ENCODE data around the gene FRMD1.
"Not testable (repeated sequence)": the region's sequence is repeated elsewhere in the genome, so short reads cannot be mapped to it uniquely, and the experiment has no call there.

Gene FRMD1

GRCh38 chr6:168093634-168094033 lies 14.6 kb upstream of the FRMD1 start:
- DNase-seq, result no peak

- no peak for DNase-seq
These were observed 14.1 kb upstream of the FRMD1 start for GRCh38 chr6:168093071-168093505.

DNA sequence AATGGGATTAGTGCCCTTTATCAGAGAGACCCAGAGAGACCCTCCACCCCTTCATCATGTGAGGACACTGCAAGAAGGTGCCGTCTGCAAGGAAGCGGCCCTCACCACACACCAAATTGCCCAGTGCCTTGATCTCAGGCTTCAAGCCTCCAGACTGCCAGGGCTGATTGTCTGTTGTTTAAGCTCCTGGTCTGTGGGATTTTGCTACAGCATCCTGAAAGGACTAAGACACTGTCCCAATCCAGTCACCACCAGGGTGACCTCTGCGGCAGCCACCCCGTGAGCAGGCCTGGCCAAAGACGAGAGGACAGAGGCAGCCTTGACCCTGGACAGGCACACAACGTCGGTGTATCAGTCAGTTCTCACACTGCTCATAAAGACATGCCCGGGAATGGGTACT lies 13.5 kb upstream of the FRMD1 start:
- no peak for DNase-seq

DNA sequence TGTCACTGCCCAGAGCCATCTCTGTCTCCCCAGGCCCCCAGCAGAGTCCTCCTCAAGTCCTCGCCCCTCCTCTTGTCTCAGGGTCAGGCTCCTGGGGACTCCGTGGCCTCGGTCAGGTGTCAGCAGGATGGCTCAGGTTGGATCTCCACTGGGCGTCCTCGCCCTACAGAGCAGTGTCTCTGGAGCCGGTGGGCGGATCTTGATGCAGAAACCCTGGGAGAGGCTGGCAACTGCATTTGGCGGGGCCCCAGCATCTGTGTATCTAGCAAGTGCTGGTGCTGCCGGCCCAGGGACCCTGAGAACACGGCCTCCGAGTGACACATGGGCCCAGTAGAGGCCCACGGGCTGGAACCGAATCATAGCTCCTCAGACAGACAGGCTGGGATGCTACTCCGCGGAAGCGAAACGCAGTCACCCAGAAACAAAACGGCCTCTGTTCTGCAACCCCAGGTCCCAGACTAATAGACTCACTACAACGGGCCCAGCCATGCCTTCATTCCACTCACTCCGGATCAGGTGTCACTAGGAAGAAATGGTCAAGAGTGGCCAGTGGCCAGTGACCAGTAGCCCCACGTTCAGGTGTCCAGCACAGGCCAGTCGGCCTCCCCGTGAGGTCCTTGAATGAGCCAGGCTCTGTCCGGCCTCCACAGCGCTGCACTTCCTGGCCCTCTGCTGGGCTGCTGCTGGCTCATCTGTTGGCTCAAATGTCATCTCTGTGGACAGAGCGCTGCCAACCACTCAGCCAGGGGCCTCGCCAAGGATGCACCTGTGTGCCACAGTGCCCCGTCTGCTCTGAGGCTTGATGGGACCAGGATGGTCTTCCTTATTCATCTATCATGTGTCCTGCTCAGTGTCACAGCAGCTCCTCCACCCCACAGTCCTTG lies 12.6 kb upstream of the FRMD1 start:
- no peak for DNase-seq

GRCh38 chr6:168090706-168091105 lies 11.7 kb upstream of the FRMD1 start:
- DNase-seq, result no peak

GRCh38 chr6:168090064-168090690 lies 11.2 kb upstream of the FRMD1 start:
- no peak for DNase-seq

DNA sequence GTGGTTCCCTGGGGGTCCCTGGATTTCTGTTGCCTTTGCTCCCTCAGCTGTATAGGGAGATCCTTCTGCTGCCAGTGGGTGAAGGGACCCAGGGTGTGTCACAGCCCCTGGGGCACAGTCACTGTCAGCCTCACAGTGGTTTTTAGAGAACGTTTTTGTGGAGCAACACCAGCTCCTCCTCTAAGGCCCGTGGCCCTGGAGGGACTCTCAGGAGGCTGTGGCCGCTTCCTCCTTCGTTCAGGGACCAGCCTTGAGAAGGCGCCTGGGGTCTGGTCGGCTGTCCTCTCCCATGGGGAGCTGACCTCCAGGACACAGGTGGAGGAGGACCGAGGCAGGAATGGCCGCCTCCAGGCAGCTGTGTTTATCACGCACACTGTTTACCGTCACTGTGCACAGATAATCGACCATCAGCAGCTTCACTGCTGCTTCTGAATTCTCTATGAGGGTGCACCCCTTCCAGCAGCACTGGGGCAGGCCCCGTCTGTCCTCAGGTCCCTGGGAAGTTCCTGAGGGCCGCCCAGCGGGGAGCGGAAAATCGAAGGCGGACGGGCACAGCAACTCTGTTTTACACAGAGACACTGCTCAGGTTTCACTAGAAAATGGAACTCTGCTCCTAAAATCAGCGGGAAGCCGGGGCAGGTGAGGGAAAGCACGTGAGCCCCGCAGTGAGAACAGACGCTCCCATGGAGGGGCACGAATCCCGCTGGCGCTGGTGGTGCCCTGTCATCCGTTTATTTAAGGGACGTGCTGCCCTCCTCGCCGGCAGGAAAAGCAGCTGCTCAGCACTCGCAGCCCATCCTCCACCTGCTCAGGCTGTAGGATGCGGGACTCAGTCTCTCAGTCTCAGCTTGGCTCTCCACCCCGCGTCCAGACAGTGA lies 10.4 kb upstream of the FRMD1 start:
- DNase-seq, result no peak

DNA sequence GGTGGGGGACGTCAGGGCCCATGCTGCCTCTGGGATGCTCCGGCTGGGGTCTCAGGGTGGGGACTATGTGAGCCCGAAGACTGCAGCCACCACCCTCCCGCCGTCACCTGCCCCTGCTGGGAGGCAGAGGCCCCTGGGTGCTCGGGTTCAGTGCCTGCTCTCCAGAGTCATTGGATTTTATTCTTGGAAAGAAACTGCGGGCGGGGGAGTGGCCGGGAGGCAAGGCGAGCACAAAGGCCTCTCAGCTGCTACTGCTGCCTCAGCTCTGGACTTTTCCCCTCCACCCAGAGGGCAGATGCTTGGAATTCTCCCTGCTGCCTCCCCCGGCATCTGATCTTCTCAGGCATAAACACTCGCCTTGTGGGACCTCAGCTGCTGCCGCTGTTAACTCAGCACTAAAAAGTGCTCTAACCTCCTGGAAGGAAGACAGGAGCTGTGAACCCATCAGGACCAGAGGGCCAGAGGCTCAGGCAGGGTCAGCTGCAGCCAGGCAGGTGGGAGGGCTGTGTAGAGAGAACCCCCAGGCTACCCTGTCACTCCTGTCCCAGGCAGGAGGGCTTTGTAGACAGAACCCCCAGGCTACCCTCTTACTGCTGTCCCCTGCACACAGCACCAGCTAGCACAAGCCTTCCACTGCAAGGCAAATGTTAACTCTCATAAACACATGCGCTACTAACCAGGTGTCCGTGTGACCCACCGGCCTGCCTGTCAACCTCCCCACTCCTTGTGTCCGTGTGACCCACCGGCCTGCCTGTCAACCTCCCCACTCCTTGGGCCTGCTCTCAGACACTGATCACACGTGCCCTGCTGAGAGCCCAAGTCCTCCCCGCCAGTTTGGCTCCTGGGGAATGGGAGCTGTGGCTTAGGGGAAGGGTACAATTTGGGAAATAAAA lies 9.4 kb upstream of the FRMD1 start:
- no peak for DNase-seq

DNA sequence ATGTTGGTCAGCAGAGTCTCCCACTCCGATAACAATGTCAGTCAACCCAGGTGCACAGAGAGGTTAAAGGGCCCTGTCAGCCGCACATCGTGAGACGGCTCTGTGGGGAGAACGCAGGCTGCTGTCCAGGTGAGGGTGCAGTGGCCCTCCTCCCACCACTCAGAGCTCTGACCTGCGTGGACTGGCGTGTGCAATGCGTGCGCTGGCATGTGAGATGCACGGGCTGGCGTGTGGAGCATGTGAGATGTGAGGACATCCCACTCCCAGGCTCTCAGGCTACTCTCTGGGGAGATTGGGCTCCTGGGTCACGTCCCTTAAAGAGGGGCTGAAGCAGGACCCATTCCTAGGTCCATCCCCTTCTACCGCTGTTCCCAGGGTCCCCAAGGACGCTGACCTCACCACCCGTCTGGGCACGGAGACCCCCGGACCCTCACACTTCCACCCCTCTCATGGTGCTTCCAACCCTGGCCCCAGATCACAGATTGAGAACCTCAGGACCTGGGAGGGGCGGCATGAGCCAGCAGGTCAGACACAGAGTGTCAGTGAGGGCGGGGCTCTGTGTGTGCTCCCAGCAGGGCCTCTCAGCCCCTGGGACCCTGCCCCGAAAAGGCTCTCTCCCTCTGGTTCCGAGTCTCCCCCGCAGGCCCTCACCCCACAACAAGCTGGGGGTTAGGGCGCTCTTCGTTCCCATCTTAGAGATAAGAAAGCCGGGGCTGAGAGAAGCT lies 8.6 kb upstream of the FRMD1 start:
- no peak for DNase-seq

DNA sequence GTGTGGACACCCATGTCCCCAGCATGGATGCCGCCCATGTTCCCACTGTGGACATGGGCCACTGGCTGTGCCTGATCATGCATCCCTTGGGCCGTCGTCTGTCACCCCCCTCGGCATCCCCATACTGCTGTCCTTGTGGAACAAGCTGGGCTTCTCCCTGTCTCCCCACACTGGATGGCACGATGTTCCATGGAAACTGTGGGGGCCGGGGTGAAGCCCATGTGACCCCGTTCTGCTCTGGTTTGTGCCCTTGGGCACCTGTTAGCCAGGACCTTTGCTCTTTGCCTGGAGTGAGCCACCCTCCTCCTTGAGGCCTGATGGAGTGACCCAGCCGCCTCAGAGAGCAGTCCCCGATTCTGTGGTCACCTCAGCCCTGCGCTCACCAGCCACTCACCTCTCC lies 7.6 kb upstream of the FRMD1 start:
- DNase-seq, result no peak

- no peak for DNase-seq
These were observed 7.1 kb upstream of the FRMD1 start for GRCh38 chr6:168086066-168086465.

DNA sequence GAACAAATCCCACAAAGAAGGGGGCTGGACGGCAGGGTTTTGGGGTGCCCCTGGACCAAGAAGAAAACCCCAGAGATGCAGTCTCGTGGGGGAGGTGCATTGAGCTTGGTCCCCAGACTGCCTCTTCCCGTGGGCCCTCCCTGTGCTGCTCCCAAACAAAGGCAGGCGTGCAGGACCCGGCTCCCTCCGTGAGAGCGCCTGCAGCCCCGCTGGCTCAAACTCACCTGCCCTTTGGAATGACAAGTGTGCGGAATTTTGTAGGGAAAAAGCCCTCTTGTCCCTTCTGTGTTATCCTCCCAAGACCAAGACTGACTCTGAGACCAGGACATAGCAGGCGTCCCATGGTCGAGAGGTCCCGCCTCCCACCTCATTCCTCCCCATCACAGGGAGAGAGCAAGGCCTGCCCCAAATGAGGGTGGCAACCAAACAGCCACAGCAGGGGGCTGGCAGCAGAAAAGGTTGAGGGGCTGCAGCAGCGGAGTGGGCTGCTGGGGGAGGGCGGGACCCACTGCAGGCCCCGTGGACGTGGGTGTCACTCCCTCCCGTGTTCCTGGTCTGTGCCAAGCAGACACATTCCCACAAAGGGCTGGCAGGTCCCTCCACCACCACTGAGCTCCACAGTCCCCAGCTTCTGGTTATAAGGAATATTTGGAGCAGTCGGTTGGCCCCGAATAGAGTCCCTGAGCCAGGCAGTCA lies 5.6 kb upstream of the FRMD1 start:
- DNase-seq, result no peak

GRCh38 chr6:168083514-168083885 lies 4.5 kb upstream of the FRMD1 start:
- DNase-seq, result no peak

DNA sequence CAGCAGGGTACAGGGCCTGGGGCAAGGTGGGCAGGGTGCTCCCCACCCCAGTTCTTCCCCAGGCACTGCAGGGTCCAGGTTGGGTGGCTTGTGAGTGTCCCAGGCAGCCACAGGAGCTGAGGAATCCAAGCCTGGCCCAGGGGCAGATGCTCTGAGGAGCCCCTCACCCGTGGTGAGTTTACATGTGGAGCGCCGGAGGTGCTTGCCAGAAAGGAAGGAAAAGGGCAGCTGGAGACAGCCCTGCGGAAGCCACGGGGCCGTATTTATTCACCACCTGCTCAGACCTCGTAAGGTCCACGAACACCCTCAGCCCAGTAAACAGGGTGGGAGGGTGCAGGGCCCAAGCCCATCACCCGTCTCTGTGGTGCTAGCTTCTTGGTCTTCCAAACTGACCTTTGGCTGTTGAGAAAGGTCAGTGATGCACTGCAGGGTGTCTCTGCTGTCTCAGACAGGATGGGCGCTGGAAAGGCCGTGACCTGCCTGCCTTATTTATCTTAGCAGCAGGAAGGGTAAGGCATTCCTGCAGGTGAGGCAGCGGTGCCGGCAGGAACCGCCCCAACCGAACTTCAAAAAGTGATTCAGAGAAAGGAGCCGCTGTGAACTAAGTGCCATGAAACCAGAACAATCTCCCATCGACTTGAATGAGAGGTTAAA lies 4.0 kb upstream of the FRMD1 start:
- no peak for DNase-seq

GRCh38 chr6:168081858-168082546 lies 3.0 kb upstream of the FRMD1 start:
- DNase-seq, result no peak

- no peak for DNase-seq
These were observed 1.5 kb upstream of the FRMD1 start for GRCh38 chr6:168080393-168081077.

DNA sequence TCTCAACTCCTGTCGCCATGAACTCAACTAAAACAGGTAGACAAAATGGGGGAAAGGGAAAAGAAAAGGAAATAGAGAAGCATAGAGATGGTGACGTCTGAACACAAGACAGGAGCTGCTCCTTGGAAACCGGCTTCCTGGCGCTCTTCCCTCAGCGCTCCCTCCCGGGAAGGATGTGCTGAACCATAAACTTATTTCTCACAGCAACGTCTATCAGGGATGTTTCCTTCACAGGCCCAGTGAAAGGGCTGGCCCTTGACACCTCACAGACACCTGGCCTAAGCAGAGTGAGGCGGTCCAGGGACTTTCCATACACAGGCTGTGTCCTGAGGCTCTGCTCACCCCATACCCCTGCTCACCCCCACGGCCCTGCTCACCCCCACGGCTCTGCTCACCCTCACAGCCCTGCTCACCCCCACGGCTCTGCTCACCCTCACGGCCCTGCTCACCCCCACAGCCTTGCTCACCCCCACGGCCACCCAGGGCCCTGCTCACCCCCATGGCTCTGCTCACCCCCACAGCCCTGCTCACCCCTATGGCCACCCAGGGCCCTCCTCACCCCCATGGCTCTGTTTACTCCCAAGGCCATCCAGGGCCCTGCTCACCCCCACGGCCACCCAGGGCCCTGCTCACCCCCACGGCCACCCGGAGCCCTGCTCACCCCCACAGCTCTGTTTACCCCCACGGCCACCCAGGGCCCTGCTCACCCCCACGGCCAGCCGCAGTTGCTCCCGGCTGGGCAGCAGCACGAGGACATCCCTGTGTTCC lies 653 bp downstream of the FRMD1 start:
- DNase-seq, result no peak

GRCh38 chr6:168077401-168077800 lies 1.6 kb downstream of the FRMD1 start:
- not testable (repeated sequence) for DNase-seq

Measured in stimulated activated CD4-positive, alpha-beta T cell treated with anti-CD3 and anti-CD28 coated beads, Interleukin-12 subunit alpha, Interleukin-12 subunit beta, amount 100 ng/mL, for 4 hours (primary cell).